ENCODE data around the gene DMRTB1. TPM values are rescaled to one million over a fixed set of nuclear protein-coding genes. Genes with fewer than 3 reads are reported as not detected.

DMRTB1 gene
- total and polyA plus RNA-seq, 9 of the 15 experiments (the other 6 are each of a cell fraction or from before 2014, with no cell fraction given) = 0.06 to 0.35 (median 0.13) TPM; not detected in 3

- no peak overlapping the region for H3K4me3 ChIP-seq
- WGBS (ENCODE audit: insufficient coverage, low coverage, missing lambda C conversion rate) = 0% methylated on average over 2 of the region's 2 CpGs
- no peak overlapping the region for H3K4me2 ChIP-seq (ENCODE audit: insufficient read depth, low read length)
- TF ChIP-seq POLR2A (conservative IDR thresholded peaks at IDR 0.05) (no peak), MITF (IDR thresholded peaks at IDR 0.05) (0 out of 2 replicates have a peak, but pooled peaks have one; percentile 18), SOX6 (IDR thresholded peaks at IDR 0.05) (peak; percentile 66; the same call in 1 of the 2 replicates), SPI1 (IDR thresholded peaks at IDR 0.05; ENCODE audit: borderline replicate concordance, low read depth, low read length) (peak; percentile 40; the same call in 1 of the 2 replicates), NFE2 (IDR thresholded peaks at IDR 0.05; ENCODE audit: low read depth) (peak; percentile 52; the same call in 1 of the 2 replicates), CEBPB (tag; IDR thresholded peaks at IDR 0.05) (peak; percentile 19; the same call in 1 of the 2 replicates), ZBTB12 (CRISPR knock-in tag; IDR thresholded peaks at IDR 0.05) (no peak), JUND (IDR thresholded peaks at IDR 0.05; ENCODE audit: borderline replicate concordance, low read depth, low read length) (no peak), JUND (tag; IDR thresholded peaks at IDR 0.05; ENCODE audit: borderline replicate concordance, low read depth, low read length) (0 out of 3 replicates have a peak, but pooled peaks have one; percentile 32), ETS1 (conservative IDR thresholded peaks at IDR 0.05; ENCODE audit: control insufficient read depth, low read depth, low read length) (no peak), MNT (conservative IDR thresholded peaks at IDR 0.05) (no peak), KDM2B (CRISPR knock-in tag; IDR thresholded peaks at IDR 0.05) (no peak), C11orf30 (IDR thresholded peaks at IDR 0.05; ENCODE audit: low read depth) (peak; percentile 41; the same call in 1 of the 2 replicates), CHD2 (IDR thresholded peaks at IDR 0.05; ENCODE audit: low read depth, low read length) (peak; percentile 35; the same call in 1 of the 2 replicates), ELF2 (CRISPR knock-in tag; IDR thresholded peaks at IDR 0.05) (no peak)
- H3K9me3 ChIP-seq (replicated peaks; ENCODE audit: control insufficient read depth, insufficient read depth, low read depth, low read length) = 0 out of 2 replicates have a peak, but pooled peaks cover 2% of the 10 kb centered on the region
- peak in 1 of 4 experiments; percentile 26 for DNase-seq (ENCODE audit: extremely low read depth in 1 of 4, low spot score in 3 of 4)
- no peak overlapping the region for H2AFZ ChIP-seq (ENCODE audit: low read depth, low read length)
- no peak overlapping the region for H3K9ac ChIP-seq (ENCODE audit: insufficient read depth in 1 of 2, low read depth in 2 of 2, low read length in 2 of 2)
- ChIA-PET CTCF (ENCODE audit: low intra/inter-chr PET ratio) (interaction anchor here (0.7 kb wide), 1 partner anchor 19 kb away, joined by 4 read pairs; no protein-coding TSS in a partner anchor), POLR2A (no interaction called here)
- H3K4me1 ChIP-seq (replicated peaks in 1 of 2; ENCODE audit: control insufficient read depth in 2 of 2, insufficient read depth in 2 of 2, low read length in 2 of 2) = peaks cover 0 to 10% of the 10 kb centered on the region in 2 experiments; a peak in 2 of 5 replicates
- BruUV-seq (replicated peaks) = no TSS peak
- no peaks in the 10 kb centered on the region for H3K36me3 ChIP-seq (ENCODE audit: control insufficient read depth, insufficient read depth, low read length)
- no peaks in the 10 kb centered on the region for H3K79me2 ChIP-seq (ENCODE audit: control insufficient read depth, insufficient read depth, low read length)
- no peaks in the 10 kb centered on the region for H3K9me1 ChIP-seq (ENCODE audit: control insufficient read depth, insufficient read depth, low read length)
- H3K27me3 ChIP-seq (ENCODE audit: control insufficient read depth in 2 of 2, insufficient read depth in 2 of 2, low read length in 2 of 2) = peaks cover 3 to 13% of the 10 kb centered on the region in 2 experiments; a peak in 2 of 5 replicates
- H3K27ac ChIP-seq (ENCODE audit: extremely low read depth, low read depth, low read length) = no peak overlapping the region
- no peaks in the 10 kb centered on the region for H4K20me1 ChIP-seq (replicated peaks; ENCODE audit: control insufficient read depth, insufficient read depth, low read length)
- in situ Hi-C loops (cut with MboI) (no loop called here), intact Hi-C loops (cut with micrococcal nuclease) (no loop called here)
- peak; percentile 49 for FAIRE-seq
- peak; percentile 83 for ATAC-seq
These were observed 16.9 kb upstream of the DMRTB1 start for GRCh38 chr1:53442299-53442698.

Data from K562 (cell line).